NOMO-1 treated with DMSO at 0.1 percent for 48 hours (cell line): ENCODE results near the gene MEF2B.
"Not testable (repeated sequence)": the region's sequence is repeated elsewhere in the genome, so short reads cannot be mapped to it uniquely, and the experiment has no call there.

Source experiments
- DNase-seq: peaks from one replicate; lab custom pipeline; 2025; ENCODE audit not compliant: unreplicated experiment; lab: John Stamatoyannopoulos, UW

MEF2B gene

DNA sequence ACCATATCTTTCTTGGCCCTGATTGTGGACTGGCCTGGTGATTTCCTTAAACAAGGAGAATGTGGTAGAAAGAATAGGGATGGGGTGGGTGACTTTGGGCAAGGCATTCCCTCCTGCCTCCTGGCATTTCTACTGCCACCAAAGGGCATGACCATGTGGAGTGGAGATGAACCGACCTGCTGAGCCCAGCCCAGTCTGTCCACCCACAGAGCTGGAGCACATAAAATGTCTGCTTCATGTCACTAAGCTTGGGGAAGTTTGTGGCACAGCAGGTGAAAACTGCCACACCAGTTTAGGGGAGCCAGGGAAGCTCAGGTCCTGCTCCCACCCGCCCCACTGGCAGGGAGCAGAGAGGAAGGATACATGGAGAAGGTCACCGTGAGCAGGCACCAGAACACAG lies 38.1 kb downstream of the MEF2B start:
- no peak for DNase-seq

- DNase-seq = no peak
Observed at GRCh38 chr19:19126102-19126501, 44.0 kb downstream of the MEF2B start.

GRCh38 chr19:19123386-19123785 lies 46.7 kb downstream of the MEF2B start:
- DNase-seq = no peak

- no peak for DNase-seq
Observed at GRCh38 chr19:19122902-19123301, 47.2 kb downstream of the MEF2B start.

DNA sequence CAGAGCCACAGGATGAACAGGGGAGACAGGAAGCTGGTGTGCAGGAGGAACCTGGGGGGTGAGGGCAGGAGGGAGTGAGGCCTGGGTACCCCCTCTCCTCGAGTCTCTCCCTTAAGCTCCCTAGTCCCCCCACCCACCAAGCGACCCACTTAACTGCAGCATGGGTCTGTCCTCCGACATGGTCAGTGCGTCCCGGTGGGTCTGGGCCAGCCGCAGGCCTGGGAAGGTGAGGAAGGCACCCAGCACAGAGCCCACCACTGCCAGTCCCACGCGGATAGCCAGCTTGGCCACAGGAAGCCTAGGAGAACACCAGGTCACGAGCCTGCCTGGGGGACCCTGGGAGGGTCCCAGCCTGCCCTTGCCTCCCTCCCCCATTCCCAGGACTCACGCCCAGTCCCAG lies 48.7 kb downstream of the MEF2B start:
- no peak for DNase-seq

GRCh38 chr19:19120308-19121231 lies 49.5 kb downstream of the MEF2B start:
- no peak for DNase-seq

DNA sequence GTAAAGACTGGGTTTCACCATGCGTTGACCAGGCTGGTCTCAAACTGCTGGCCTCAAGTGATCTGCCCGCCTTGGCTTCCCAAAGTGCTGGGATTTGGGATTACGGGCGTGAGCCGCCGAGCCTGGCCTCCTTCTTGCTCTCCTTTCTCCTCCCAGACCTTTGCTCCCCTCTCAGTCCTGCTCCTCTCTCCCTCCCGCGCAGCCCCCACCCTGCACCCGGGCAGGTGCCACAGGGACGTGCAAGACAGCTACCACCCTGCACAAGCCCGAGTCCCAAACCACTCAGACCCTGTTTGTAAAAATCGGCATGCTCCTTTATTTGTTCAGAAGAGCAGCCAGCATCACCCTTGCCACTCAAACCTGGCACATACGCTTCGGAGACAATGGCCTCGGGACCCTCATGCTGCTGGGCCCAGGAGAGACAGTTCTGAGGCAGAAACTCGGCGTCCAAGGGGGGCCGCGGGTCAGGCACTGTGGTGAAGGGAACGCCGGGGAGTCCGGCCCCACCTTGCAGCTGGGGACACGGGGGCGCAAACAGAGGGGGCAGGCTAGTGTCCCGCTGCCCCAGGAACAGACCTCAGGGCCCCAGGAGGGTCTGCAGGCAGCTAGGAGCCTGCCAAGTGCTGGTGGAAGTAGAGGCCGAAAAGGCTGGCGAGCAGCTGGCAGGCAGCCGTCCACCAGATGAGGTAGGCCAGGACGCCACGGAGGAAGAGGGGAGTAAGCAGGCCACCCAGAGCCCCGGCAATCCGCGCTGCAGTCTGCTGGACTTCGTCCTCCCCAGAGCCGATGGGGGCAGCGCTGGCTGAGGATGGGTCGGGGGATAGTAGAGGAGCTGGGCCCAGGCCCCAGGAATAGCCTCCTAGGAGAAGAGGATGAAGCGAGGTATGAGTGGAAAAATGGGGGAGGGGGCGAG lies 50.5 kb downstream of the MEF2B start:
- no peak for DNase-seq

- DNase-seq = peak; percentile 25
Observed at GRCh38 chr19:19115954-19116353, 54.1 kb downstream of the MEF2B start.

DNA sequence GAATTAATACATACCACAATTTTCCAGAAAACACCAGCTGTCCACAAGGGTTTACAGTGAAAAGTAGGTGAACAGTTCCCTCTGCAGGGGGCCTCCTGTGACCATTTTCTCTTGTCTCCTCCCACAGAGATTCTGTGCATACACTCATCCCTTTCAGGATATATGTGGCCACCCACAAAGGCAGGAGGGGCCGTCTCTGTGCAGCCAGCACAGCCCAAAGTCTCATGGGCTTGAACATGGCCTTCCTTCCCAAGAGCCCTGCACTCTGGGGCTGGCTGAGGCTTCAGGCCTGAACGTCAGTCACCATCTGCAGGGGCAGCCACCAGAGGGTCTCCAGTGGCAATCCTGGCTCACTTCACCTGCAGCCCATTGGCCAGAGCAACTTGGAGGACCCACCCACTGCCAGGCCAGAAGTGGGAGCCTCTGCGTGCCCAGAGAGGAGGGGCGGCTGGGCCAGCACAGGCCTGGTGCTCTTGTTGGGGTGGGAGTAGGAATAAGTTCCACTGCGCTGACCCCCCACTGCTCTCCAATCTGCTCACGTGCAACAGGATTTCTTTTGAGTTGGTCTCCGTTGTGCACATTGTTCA lies 56.9 kb downstream of the MEF2B start:
- DNase-seq = peak; percentile 5

GRCh38 chr19:19111967-19112580 lies 58.0 kb downstream of the MEF2B start:
- DNase-seq = no peak

GRCh38 chr19:19111136-19111835 lies 58.8 kb downstream of the MEF2B start:
- DNase-seq = no peak

- no peak for DNase-seq
Observed at GRCh38 chr19:19110410-19111135, 59.5 kb downstream of the MEF2B start.

DNA sequence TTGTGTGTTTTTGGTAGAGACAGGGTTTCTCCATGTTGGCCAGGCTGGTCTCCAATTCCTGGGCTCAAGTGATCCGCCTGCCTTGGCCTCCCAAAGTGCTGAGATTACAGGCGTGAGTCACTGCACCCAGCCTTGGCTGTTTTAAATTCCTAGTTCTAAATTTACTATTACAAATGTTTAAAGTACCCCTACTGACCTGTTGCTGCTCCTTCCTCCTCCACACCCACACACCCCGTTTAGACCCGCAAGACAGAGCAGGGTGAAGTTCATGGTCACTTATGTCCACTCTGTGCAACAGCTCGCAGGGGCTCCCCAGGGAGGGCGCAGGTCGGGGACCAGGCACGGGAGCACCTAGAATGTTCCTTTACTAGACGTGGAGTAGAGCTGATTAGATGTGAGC lies 60.5 kb downstream of the MEF2B start:
- DNase-seq = no peak

GRCh38 chr19:19107654-19108053 lies 62.4 kb downstream of the MEF2B start:
- DNase-seq = no peak

DNA sequence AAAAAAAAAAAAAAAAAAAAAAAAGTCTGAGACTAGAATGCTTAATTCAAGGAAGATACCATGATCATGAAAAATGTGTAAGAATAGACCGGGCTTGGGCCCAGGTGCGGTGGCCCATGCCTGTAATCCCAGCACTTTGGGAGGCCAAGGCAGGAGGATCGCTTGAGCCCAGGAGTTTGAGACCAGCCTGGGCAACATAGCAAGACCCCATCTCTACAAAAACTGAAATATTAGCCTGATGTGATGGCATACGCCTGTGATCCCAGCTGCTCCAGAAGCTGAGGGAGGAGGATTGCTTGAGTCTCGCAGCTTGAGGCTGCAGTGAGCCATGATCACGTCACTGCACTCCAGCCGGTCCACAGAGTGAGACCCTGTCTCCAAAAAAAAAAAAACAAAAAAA lies 63.1 kb downstream of the MEF2B start:
- DNase-seq = not testable (repeated sequence)

DNA sequence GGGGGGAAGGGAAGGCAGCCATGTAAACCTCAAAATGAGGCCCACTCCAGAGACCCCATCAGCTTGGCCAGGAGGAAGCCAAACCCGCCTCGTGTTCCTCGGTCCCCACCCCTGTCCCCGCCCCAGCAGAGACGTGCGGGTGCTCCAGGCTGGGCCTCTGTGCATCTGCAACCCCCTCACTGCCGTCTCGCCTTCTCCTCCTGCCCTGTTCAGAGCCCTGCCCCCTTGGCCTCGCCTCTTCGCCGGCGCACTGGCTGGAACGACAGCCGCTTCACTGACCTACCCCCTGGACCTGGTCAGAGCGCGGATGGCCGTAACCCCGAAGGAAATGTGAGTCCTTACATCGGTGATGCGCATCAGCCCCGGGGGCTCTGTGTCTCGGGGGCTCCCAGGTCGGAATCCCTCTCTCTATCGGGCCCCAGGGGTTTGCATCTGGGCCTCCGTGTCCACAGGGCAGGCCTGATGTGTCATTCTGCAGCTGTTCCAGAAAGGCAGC lies 64.0 kb downstream of the MEF2B start:
- DNase-seq = no peak

- no peak for DNase-seq
Observed at GRCh38 chr19:19105365-19106055, 64.6 kb downstream of the MEF2B start.

GRCh38 chr19:19103167-19103566 lies 66.9 kb downstream of the MEF2B start:
- DNase-seq = no peak

DNA sequence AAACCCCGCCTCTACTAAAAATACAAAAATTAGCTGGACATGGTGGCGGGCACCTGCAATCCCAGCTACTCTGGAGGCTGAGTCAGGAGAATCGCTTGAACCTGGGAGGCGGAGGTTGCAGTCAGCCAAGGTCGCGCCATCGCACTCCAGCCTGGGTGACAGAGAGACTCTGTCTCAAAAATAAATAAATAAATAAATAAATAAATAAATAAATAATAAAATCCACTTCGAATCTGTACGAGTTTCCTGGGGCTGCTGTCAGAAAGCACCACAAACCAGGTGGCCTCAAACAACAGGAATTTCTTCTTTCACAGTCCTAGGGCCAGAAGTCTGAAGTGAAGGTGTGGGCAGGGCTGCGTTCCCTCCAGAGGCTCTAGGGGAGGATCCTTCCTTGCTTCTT lies 67.5 kb downstream of the MEF2B start:
- DNase-seq = not testable (repeated sequence)
